RWPE2 (cell line): Measurements from ENCODE around the gene FGFBP2.

Experiments used
- ATAC-seq: fragments of 200-7000 bp; cut with Tn5 transposase; 3 replicates; pipeline ENCODE4 v1.9.1; 2021; ENCODE audit warnings: low read depth
- DNase-seq: peaks from one replicate; pipeline ENCODE4 v3.0.0-alpha.2; 2020; ENCODE audit warnings: low spot score
- H3K27ac ChIP-seq: fragments of 450-650 bp; 2 replicates; pipeline ENCODE4 v1.5.1; 2017; ENCODE audit warnings: mild to moderate bottlenecking; ENCODE audit not compliant: poor library complexity, severe bottlenecking
- H3K27me3 ChIP-seq: fragments of 250-450 bp; sonication (Bioruptor Pico); 2 replicates; pipeline ENCODE4 v1.5.1; 2021; ENCODE audit warnings: mild to moderate bottlenecking, moderate library complexity; ENCODE audit not compliant: insufficient read depth, poor library complexity, severe bottlenecking
- H3K36me3 ChIP-seq: fragments of 250-450 bp; sonication (Bioruptor Pico); 2 replicates; pipeline ENCODE4 v1.5.1; 2020; ENCODE audit warnings: low read depth, mild to moderate bottlenecking, moderate library complexity
- H3K4me1 ChIP-seq: fragments of 250-450 bp; sonication (Bioruptor Pico); 2 replicates; pipeline ENCODE4 v1.5.1; 2021; ENCODE audit warnings: mild to moderate bottlenecking, moderate library complexity; ENCODE audit not compliant: insufficient read depth, poor library complexity, severe bottlenecking
- H3K4me3 ChIP-seq: fragments of 250-450 bp; sonication (Bioruptor Pico); 2 replicates; pipeline ENCODE4 v1.5.1; 2021; ENCODE audit warnings: mild to moderate bottlenecking, moderate library complexity; ENCODE audit not compliant: severe bottlenecking
- H3K9me3 ChIP-seq: fragments of 250-450 bp; sonication (Bioruptor Pico); 2 replicates; pipeline ENCODE4 v1.5.1; 2021; ENCODE audit warnings: mild to moderate bottlenecking, moderate library complexity; ENCODE audit not compliant: severe bottlenecking
- TF ChIP-seq, protein P1 (sequence below): fragments of 450-650 bp; IDR thresholded peaks from one replicate; pipeline ENCODE4 v1.5.1; 2017; ENCODE audit warnings: mild to moderate bottlenecking, moderate library complexity; ENCODE audit not compliant: poor library complexity, severe bottlenecking

FGFBP2 gene

DNA sequence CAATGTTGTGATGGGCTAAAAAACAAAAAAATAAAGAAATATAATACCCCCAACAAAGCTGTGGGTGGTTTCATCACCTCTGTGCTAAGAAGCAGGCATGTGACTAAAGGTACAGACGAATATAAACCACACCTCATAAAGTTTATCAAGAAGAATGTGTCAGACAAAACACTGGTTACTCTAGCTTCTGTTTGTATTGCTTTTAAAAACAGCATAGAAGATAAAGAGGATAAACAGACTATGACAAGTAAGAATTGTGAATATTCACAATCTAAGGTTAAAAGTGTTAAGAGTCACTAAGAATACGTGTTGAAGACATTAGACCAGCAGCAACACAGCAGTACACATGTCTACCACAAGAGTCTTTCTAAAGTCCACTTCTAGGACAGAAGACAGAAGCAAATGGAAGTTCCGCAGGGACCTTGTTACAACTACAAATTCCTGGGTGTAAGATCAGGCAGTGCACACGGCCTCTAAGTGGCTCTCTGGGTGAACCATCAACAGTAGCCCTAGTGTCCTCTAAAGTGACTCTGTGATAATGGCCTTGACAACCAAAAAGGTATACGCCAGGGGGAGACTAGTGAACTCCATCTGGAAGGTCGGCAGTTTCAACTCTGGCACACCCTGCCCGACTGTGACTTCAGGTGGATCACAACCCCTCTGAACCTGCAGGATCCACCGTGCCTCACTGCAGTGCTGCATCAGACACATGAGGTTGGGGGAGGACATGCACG is 8.3 kb upstream of the FGFBP2 start:
- Histone ChIP-seq H3K36me3 (no peaks in the 10 kb centered on the region), H3K27ac (no peak overlapping the region), H3K9me3 (no peaks in the 10 kb centered on the region), H3K4me3 (no peak overlapping the region), H3K4me1 (no peaks in the 10 kb centered on the region), H3K27me3 (no peaks in the 10 kb centered on the region)
- DNase-seq (no peak), ATAC-seq (peak; percentile 10; the same call in 1 of the 3 replicates)
- TF ChIP-seq, protein P1, sequence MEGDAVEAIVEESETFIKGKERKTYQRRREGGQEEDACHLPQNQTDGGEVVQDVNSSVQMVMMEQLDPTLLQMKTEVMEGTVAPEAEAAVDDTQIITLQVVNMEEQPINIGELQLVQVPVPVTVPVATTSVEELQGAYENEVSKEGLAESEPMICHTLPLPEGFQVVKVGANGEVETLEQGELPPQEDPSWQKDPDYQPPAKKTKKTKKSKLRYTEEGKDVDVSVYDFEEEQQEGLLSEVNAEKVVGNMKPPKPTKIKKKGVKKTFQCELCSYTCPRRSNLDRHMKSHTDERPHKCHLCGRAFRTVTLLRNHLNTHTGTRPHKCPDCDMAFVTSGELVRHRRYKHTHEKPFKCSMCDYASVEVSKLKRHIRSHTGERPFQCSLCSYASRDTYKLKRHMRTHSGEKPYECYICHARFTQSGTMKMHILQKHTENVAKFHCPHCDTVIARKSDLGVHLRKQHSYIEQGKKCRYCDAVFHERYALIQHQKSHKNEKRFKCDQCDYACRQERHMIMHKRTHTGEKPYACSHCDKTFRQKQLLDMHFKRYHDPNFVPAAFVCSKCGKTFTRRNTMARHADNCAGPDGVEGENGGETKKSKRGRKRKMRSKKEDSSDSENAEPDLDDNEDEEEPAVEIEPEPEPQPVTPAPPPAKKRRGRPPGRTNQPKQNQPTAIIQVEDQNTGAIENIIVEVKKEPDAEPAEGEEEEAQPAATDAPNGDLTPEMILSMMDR, result no peak

DNA sequence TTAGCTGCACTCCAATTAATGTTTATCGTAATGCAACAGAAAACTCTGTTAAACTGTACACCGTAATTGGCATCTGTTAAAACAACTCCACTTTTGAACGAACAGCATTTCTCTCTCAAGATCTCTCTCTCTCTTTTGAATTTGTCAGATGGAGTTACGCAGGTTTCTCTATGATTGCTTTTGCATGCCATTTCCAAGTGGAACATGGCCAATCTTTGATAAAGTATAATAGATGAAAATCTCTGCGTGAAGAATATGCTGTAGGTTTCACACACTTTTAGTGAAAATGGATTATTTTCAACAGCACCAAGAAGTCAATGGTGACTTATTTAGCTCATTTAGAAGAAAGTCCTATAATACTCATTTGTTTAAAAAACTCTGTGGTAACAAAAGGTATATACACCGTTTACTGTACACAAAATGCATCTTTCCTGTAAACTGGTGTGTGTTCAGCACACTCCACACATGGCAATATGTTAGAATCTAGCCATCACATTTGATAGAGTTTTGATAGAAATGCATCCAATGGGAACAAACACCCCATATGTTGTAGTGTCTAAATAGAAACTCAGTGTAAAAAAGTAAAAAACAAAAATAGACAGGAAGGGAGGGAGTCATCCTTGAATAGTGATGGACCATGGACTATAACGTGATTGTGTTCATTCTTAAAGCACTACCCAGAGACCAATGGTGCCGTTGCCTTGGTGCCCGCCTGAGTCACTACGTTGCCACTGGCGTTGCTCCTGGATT is 5.8 kb upstream of the FGFBP2 start:
- Histone ChIP-seq H3K36me3 (no peaks in the 10 kb centered on the region), H3K4me1 (no peaks in the 10 kb centered on the region), H3K9me3 (no peaks in the 10 kb centered on the region), H3K27me3 (no peaks in the 10 kb centered on the region), H3K27ac (no peak overlapping the region), H3K4me3 (no peak overlapping the region)
- TF ChIP-seq, protein P1, result no peak
- ATAC-seq, result no peak
- no peak for DNase-seq

DNA sequence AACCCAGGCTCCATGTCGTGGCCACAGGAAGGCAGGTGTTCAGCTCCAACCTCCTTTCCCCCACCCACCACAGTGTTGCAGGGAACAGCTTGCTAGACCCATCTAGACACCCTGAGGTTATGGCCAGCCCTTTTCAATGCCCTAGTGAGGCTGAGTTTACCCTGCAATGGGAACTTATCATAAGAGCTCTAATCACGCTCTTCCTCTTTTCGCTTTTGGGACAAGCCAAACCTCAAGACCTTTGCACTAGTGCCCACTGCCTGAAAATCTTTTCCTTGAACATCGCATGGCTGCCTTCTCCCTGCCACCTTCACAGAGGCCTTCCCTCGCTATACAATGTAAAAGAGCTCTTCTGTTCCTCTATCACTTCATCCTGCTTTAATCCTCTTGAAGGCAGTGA is 2.4 kb upstream of the FGFBP2 start:
- Histone ChIP-seq H3K9me3 (no peaks in the 10 kb centered on the region), H3K36me3 (no peaks in the 10 kb centered on the region), H3K27ac (no peak overlapping the region), H3K4me3 (no peak overlapping the region), H3K4me1 (no peaks in the 10 kb centered on the region), H3K27me3 (no peaks in the 10 kb centered on the region)
- ATAC-seq, result no peak
- DNase-seq, result no peak
- TF ChIP-seq, protein P1, result no peak

DNA sequence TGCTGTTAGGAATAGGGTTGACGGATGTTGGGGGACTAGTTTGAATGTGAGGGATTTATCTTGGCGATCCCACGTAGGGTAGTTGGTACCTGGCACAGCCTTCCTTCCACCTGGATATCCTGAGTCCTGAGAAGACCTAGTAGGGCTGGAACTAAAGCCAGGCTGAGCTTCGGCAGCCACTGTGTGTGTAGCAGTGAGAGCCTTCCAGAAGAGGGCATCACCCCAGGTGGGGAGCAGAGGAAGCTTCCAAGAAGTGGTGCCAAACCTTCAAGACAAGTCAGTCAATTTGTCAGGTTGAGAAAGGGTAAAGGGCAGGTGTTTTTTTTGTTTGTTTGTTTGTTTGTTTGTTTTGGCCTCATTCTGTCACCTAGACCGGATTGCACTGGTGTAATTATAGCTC is 1.2 kb upstream of the FGFBP2 start:
- Histone ChIP-seq H3K27ac (no peak overlapping the region), H3K4me1 (no peaks in the 10 kb centered on the region), H3K36me3 (no peaks in the 10 kb centered on the region), H3K27me3 (no peaks in the 10 kb centered on the region), H3K4me3 (no peak overlapping the region), H3K9me3 (no peaks in the 10 kb centered on the region)
- ATAC-seq, result peak; percentile 53; the same call in 2 of the 3 replicates
- DNase-seq, result no peak
- TF ChIP-seq, protein P1, result no peak
